ENCODE results near the gene NRP2. TPM values are rescaled to one million over a fixed set of nuclear protein-coding genes. Genes with fewer than 3 reads are reported as not detected.

Gene NRP2
- total RNA-seq, 1 experiment from 2014 or later, result 1.2 TPM

DNA sequence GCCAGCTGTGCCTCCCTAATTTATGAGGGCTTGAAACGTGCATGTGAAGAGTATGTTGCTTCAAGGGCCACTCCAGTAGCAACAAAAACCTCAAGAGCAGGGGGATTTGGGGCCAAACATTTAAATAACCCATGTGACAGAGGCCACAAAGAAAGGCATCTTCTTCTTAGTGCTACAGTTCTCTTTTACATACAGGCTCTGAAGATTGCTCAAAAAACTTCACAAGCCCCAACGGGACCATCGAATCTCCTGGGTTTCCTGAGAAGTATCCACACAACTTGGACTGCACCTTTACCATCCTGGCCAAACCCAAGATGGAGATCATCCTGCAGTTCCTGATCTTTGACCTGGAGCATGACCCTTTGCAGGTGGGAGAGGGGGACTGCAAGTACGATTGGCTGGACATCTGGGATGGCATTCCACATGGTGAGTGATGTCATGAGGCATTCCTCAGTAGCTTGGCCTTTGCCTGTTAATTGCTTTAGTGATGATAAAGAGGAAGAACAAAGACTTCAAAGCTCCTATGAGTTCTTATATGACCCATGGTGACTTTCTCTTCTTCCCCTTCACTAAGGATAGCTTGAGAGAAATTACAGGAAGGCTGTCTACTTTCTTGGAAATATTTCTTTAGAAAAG, 40.1 kb downstream of the NRP2 start (continued):
- TF ChIP-seq ZBTB33 (IDR thresholded peaks at IDR 0.05; ENCODE audit: extremely low read depth, insufficient replicate concordance, low read length), result no peak
- TF ChIP-seq JUND (IDR thresholded peaks at IDR 0.05), result no peak
- TF ChIP-seq SP1 (IDR thresholded peaks at IDR 0.05; ENCODE audit: low read depth), result no peak
- no peak for TF ChIP-seq MAX (IDR thresholded peaks at IDR 0.05)
- TF ChIP-seq ZNF274 (IDR thresholded peaks at IDR 0.05; ENCODE audit: low read depth, low read length), result no peak

DNA sequence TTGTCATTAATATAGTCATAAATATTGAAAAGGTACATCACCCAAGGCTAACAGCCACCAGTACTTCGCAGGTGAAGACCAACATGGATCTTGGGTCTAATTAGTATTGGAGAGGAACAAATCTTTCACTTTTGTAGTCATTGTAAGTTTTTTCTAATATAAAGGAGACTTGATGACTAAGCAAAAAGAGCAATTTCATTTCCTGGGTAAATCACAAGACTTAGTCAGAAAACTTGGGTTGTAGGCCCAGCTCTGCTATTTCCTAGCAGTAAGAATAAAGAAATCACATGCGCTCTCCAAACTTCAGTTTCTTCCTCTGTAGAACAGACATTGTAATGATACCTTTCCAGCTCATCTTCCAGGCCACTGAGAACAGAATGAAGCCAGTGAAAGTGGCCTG, 40.9 kb downstream of the NRP2 start:
- Histone ChIP-seq H3K9me2 (ENCODE audit: insufficient read depth) (no peaks in the 10 kb centered on the region), H3K4me2 (ENCODE audit: low read length) (no peak overlapping the region), H3K27ac (ENCODE audit: low read depth, low read length) (no peak overlapping the region), H3K4me1 (ENCODE audit: control insufficient read depth in 1 of 2, insufficient read depth in 2 of 2, low read length in 2 of 2) (no peaks in the 10 kb centered on the region), H3K36me3 (ENCODE audit: control insufficient read depth in 1 of 2, insufficient read depth in 2 of 2, low read length in 2 of 2) (no peaks in the 10 kb centered on the region), H3K9me3 (ENCODE audit: control insufficient read depth in 1 of 2, insufficient read depth in 1 of 2, low read depth in 1 of 2, low read length in 2 of 2) (no peaks in the 10 kb centered on the region), H3K79me2 (ENCODE audit: insufficient read depth, low read length) (no peaks in the 10 kb centered on the region), H3K9ac (ENCODE audit: low read length) (no peak overlapping the region), H3K4me3 (replicated peaks in 1 of 2; ENCODE audit: low read depth in 1 of 2, low read length in 2 of 2) (no peak overlapping the region), H4K20me1 (ENCODE audit: insufficient read depth) (no peaks in the 10 kb centered on the region), H3K27me3 (ENCODE audit: insufficient read depth, low read length) (no peaks in the 10 kb centered on the region), H2AFZ (ENCODE audit: low read depth, low read length, poor library complexity, severe bottlenecking) (no peak overlapping the region)
- intact Hi-C loops (cut with micrococcal nuclease), result no loop called here
- TF ChIP-seq EZH2phosphoT487 (IDR thresholded peaks at IDR 0.05; ENCODE audit: borderline replicate concordance), result no peak
- no peak for DNase-seq (ENCODE audit: low read depth, low spot score)
- ChIA-PET POLR2A (no interaction called here), CTCF (no interaction called here), RAD21 (ENCODE audit: low non-redundant PET in 1 of 2, low total read pairs in 2 of 2, uncharacterized antibody in 2 of 2, unreplicated experiment in 2 of 2) (no interaction called here)
- BruUV-seq (replicated peaks), result no TSS peak
- no peak for ATAC-seq

Data from HCT116 (cell line).